HEK293 (cell line): ENCODE measurements around the gene CSF2RB.
"Not testable (repeated sequence)": the region's sequence is repeated elsewhere in the genome, so short reads cannot be mapped to it uniquely, and the experiment has no call there.

Experiments
- CTCF ChIA-PET: fragments of 350-600 bp; formaldehyde crosslinking; extraction: SDS; loops from one replicate; lab custom pipeline; 2021; ENCODE audit warnings: antibody characterized with exemption; lab: Yijun Ruan, JAX
- POLR2A ChIA-PET: fragments of 300-600 bp; formaldehyde crosslinking; extraction: SDS; loops from one replicate; lab custom pipeline; 2020; ENCODE audit warnings: antibody characterized with exemption, inconsistent platforms; lab: Yijun Ruan, JAX
- H3K27ac ChIP-seq: fragments of 200-500 bp; sonication (Bioruptor generic); 2 replicates; pipeline ENCODE4 v1.5.1; 2014; ENCODE audit warnings: low read depth, low read length, control low read depth, inconsistent platforms; ENCODE audit errors: extremely low read depth
- H3K36me3 ChIP-seq, 2 experiments: fragments of 200-500 bp in 1 of 2; sonication (Bioruptor generic) in 1 of 2; 1 replicate in 1 of 2; 2 replicates in 1 of 2; pipeline ENCODE4 v1.5.1; 2014 to 2017; ENCODE audit warnings: inconsistent platforms in 2 of 2, low read length in 2 of 2; ENCODE audit not compliant: control insufficient read depth in 2 of 2, insufficient read depth in 1 of 2
- H3K4me1 ChIP-seq: fragments of 200-500 bp; sonication (Bioruptor generic); 2 replicates; pipeline ENCODE4 v1.5.1; 2014; ENCODE audit warnings: mild to moderate bottlenecking, low read length, inconsistent platforms; ENCODE audit not compliant: control insufficient read depth, insufficient read depth
- H3K4me3 ChIP-seq: 2 replicates; pipeline ENCODE4 v1.5.1; 2011; ENCODE audit warnings: low read depth, mild to moderate bottlenecking, control low read depth, low read length, moderate library complexity
- H3K9me3 ChIP-seq: fragments of 200-500 bp; sonication (Bioruptor generic); 2 replicates; pipeline ENCODE4 v1.5.1; 2014; ENCODE audit warnings: low read depth, low read length, inconsistent platforms; ENCODE audit not compliant: control insufficient read depth, insufficient read depth
- EGR2 ChIP-seq: fragments of 450-650 bp; formaldehyde crosslinking; IDR thresholded peaks from 2 replicates; pipeline ENCODE4 v1.5.1; 2016; ENCODE audit warnings: low read depth, missing biosample characterization, missing genetic modification characterization
- GLI2 ChIP-seq: fragments of 450-650 bp; formaldehyde crosslinking; IDR thresholded peaks from 2 replicates; pipeline ENCODE4; 2017; ENCODE audit warnings: missing biosample characterization, missing genetic modification characterization, low read depth, borderline replicate concordance
- HOXC10 ChIP-seq: sonication (generic); formaldehyde crosslinking; IDR thresholded peaks from 2 replicates; pipeline ENCODE4 v1.8.1; 2023; ENCODE audit warnings: mild to moderate bottlenecking, missing genetic modification reagents
- KLF1 ChIP-seq: fragments of 450-650 bp; formaldehyde crosslinking; IDR thresholded peaks from 2 replicates; pipeline ENCODE4 v1.5.1; 2016; ENCODE audit warnings: missing biosample characterization, missing genetic modification characterization
- SETDB1 ChIP-seq: IDR thresholded peaks from one replicate; pipeline ENCODE4 v1.6.1; 2017; ENCODE audit warnings: mild to moderate bottlenecking, low read length, moderate library complexity, mixed read lengths; ENCODE audit not compliant: insufficient read length
- SP3 ChIP-seq: fragments of 450-650 bp; formaldehyde crosslinking; IDR thresholded peaks from 2 replicates; pipeline ENCODE4 v1.5.1; 2016; ENCODE audit warnings: missing biosample characterization, missing genetic modification characterization
- TRIM28 ChIP-seq: IDR thresholded peaks from 2 replicates; pipeline ENCODE4 v1.6.1; 2011; ENCODE audit warnings: low read length, control low read depth, borderline replicate concordance
- ZBTB1 ChIP-seq: fragments of 450-650 bp; formaldehyde crosslinking; IDR thresholded peaks from 2 replicates; pipeline ENCODE4 v1.5.1; 2016; ENCODE audit warnings: missing biosample characterization, missing genetic modification characterization
- ZBTB48 ChIP-seq: fragments of 450-650 bp; formaldehyde crosslinking; IDR thresholded peaks from 2 replicates; pipeline ENCODE4 v1.5.1; 2016; ENCODE audit warnings: missing biosample characterization, missing genetic modification characterization
- ZNF132 ChIP-seq: fragments of 450-650 bp; formaldehyde crosslinking; IDR thresholded peaks from 2 replicates; pipeline ENCODE4 v1.5.1; 2017; ENCODE audit warnings: missing biosample characterization, missing genetic modification characterization, borderline replicate concordance
- ZNF133 ChIP-seq: fragments of 450-650 bp; formaldehyde crosslinking; IDR thresholded peaks from 2 replicates; pipeline ENCODE4 v1.5.1; 2016; ENCODE audit warnings: missing biosample characterization, missing genetic modification characterization
- ZNF354C ChIP-seq: fragments of 450-650 bp; formaldehyde crosslinking; IDR thresholded peaks from 2 replicates; pipeline ENCODE4 v1.5.1; 2016; ENCODE audit warnings: missing biosample characterization, missing genetic modification characterization, low read depth, borderline replicate concordance
- ZNF404 ChIP-seq: fragments of 450-650 bp; formaldehyde crosslinking; IDR thresholded peaks from 2 replicates; pipeline ENCODE4 v1.5.1; 2017; ENCODE audit warnings: missing biosample characterization, missing genetic modification characterization
- ZNF510 ChIP-seq: fragments of 450-650 bp; formaldehyde crosslinking; IDR thresholded peaks from 2 replicates; pipeline ENCODE4 v1.5.1; 2018; ENCODE audit warnings: mild to moderate bottlenecking, missing genetic modification characterization, missing biosample characterization; ENCODE audit not compliant: insufficient replicate concordance
- ZNF514 ChIP-seq: fragments of 450-650 bp; formaldehyde crosslinking; IDR thresholded peaks from 2 replicates; pipeline ENCODE4 v1.5.1; 2016; ENCODE audit warnings: missing biosample characterization, missing genetic modification characterization
- ZNF521 ChIP-seq: fragments of 450-650 bp; formaldehyde crosslinking; IDR thresholded peaks from 2 replicates; pipeline ENCODE4 v1.5.1; 2017; ENCODE audit warnings: missing biosample characterization, mild to moderate bottlenecking, missing genetic modification characterization
- ZNF549 ChIP-seq: fragments of 450-650 bp; IDR thresholded peaks from 2 replicates; pipeline ENCODE4 v1.5.1; 2018; ENCODE audit warnings: missing biosample characterization, missing genetic modification characterization, mild to moderate bottlenecking, inconsistent platforms, moderate library complexity
- ZNF561 ChIP-seq: fragments of 450-650 bp; IDR thresholded peaks from 2 replicates; pipeline ENCODE4 v1.5.1; 2018; ENCODE audit warnings: missing biosample characterization, missing genetic modification characterization, borderline replicate concordance
- ZNF626 ChIP-seq: fragments of 450-650 bp; sonication (Bioruptor Pico); formaldehyde crosslinking; IDR thresholded peaks from 2 replicates; pipeline ENCODE4 v1.5.1; 2018; ENCODE audit warnings: missing biosample characterization, missing genetic modification characterization, inconsistent platforms
- ZXDB ChIP-seq: fragments of 450-650 bp; formaldehyde crosslinking; IDR thresholded peaks from 2 replicates; pipeline ENCODE4 v1.5.1; 2016; ENCODE audit warnings: missing biosample characterization, missing genetic modification characterization
- TF ChIP-seq, protein P1 (sequence below): fragments of 450-650 bp; IDR thresholded peaks from 2 replicates; pipeline ENCODE4 v1.5.1; 2018; ENCODE audit warnings: missing biosample characterization, mild to moderate bottlenecking, missing genetic modification characterization
- TF ChIP-seq, protein P2 (sequence below): fragments of 450-650 bp; formaldehyde crosslinking; IDR thresholded peaks from 2 replicates; pipeline ENCODE4 v1.5.1; 2016; ENCODE audit warnings: missing biosample characterization, missing genetic modification characterization
- TF ChIP-seq, protein P3 (sequence below): fragments of 450-650 bp; formaldehyde crosslinking; IDR thresholded peaks from 2 replicates; pipeline ENCODE4 v1.5.1; 2016; ENCODE audit warnings: missing biosample characterization, missing genetic modification characterization

CSF2RB gene

DNA sequence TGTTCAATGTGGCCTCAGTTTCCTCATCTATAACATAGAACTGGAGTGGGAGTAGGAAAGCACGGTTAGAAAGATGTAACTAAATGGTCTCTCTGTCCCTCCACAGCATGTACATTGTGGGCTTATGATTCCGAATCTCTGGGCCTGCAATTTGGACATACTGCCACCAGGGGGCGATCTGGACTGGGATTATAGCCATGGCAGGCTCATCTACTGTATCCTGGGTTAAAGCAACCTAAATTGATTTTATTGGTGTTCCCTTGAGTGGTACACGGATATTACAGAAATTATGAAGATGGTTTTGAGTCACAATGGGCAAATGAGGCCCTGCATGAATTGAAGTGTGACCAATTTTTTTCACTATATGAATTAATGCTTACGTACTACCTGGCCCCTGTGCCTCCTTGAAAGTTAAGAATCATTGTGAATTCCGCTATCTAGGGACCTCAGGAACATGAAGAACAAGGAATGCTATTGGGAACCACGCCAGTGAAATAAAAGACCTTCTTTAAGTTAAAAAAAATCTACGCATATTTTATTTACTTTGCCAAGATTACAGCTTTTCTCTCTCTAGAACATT, 72.9 kb downstream of the CSF2RB start:
- POLR2A ChIA-PET: interaction anchor here (0.6 kb wide), 1 partner anchor 27 kb away, joined by 3 read pairs; no protein-coding TSS in a partner anchor

DNA sequence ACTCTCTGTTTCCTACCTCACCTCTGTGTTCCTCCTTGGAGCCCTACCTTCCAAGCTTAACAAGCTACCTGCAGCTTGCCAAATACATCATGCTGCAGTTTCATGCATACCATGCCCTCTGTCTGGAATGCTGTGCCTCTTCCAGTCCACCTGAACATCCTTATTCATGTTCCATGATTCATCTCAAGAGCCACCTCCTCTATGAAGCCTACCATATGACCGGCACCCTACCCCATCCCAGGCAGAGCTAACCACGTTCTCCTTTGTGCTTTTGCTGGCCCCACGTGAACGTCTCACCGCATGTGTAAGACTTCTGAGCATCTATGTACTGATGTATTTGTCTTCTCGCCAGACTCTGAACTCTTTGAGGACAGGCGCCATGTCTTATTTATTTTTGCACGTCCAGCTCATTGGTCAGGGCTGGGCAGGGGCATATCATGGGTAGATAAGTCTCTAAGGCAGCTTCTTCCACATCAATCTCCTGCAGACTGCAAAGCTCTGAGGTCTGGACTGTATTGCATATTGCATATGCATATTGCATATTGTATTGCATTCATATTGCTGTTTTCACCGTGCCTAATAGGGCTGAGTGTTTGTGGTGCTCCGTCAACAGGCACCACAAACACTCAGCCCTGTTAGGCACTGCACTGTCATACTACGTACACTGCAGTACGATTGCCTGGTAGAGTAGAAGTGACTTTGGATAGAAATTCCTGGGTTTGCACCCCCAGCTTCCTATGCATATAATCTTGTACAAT, 74.8 kb downstream of the CSF2RB start:
- CTCF ChIA-PET: interaction anchor here (0.8 to 2.5 kb wide), 5 partner anchors 11 to 132 kb away, joined by 3 to 14 read pairs (median 4); no protein-coding TSS in a partner anchor
- Histone ChIP-seq H3K27ac (no peak overlapping the region), H3K36me3 (no peaks in the 10 kb centered on the region), H3K4me3 (no peak overlapping the region), H3K4me1 (no peaks in the 10 kb centered on the region), H3K9me3 (no peaks in the 10 kb centered on the region)
- TF ChIP-seq EGR2 (tag by site-specific recombination) (no peak), ZBTB1 (tag by site-specific recombination) (no peak), ZNF626 (tag by site-specific recombination) (no peak), ZNF514 (no peak), ZNF561 (no peak), ZNF404 (no peak), ZXDB (tag by site-specific recombination) (no peak), ZNF354C (tag by site-specific recombination) (no peak), ZNF549 (tag by site-specific recombination) (no peak), ZNF521 (tag by site-specific recombination) (no peak), ZBTB48 (tag by site-specific recombination) (no peak), HOXC10 (no peak), ZNF132 (tag by site-specific recombination) (no peak), SP3 (tag by site-specific recombination) (no peak), KLF1 (tag by site-specific recombination) (no peak), ZNF510 (no peak), GLI2 (tag by site-specific recombination) (no peak)
- TF ChIP-seq, protein P1, sequence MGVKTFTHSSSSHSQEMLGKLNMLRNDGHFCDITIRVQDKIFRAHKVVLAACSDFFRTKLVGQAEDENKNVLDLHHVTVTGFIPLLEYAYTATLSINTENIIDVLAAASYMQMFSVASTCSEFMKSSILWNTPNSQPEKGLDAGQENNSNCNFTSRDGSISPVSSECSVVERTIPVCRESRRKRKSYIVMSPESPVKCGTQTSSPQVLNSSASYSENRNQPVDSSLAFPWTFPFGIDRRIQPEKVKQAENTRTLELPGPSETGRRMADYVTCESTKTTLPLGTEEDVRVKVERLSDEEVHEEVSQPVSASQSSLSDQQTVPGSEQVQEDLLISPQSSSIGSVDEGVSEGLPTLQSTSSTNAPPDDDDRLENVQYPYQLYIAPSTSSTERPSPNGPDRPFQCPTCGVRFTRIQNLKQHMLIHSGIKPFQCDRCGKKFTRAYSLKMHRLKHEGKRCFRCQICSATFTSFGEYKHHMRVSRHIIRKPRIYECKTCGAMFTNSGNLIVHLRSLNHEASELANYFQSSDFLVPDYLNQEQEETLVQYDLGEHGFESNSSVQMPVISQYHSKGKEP: no peak
- POLR2A ChIA-PET: no interaction called here

More for the DNA sequence above, 72.9 kb downstream of the CSF2RB start:
- Histone ChIP-seq H3K9me3 (no peaks in the 10 kb centered on the region), H3K4me1 (no peaks in the 10 kb centered on the region), H3K27ac (no peak overlapping the region), H3K4me3 (no peak overlapping the region), H3K36me3 (no peaks in the 10 kb centered on the region)
- CTCF ChIA-PET: interaction anchor here (0.6 to 2.5 kb wide), 13 partner anchors 9 to 647 kb away, joined by 3 to 14 read pairs (median 3); partner anchors contain the start of genes EIF3D, MPST and TST
- no peak for TF ChIP-seq ZNF133 (tag by site-specific recombination)
- TF ChIP-seq, protein P2, sequence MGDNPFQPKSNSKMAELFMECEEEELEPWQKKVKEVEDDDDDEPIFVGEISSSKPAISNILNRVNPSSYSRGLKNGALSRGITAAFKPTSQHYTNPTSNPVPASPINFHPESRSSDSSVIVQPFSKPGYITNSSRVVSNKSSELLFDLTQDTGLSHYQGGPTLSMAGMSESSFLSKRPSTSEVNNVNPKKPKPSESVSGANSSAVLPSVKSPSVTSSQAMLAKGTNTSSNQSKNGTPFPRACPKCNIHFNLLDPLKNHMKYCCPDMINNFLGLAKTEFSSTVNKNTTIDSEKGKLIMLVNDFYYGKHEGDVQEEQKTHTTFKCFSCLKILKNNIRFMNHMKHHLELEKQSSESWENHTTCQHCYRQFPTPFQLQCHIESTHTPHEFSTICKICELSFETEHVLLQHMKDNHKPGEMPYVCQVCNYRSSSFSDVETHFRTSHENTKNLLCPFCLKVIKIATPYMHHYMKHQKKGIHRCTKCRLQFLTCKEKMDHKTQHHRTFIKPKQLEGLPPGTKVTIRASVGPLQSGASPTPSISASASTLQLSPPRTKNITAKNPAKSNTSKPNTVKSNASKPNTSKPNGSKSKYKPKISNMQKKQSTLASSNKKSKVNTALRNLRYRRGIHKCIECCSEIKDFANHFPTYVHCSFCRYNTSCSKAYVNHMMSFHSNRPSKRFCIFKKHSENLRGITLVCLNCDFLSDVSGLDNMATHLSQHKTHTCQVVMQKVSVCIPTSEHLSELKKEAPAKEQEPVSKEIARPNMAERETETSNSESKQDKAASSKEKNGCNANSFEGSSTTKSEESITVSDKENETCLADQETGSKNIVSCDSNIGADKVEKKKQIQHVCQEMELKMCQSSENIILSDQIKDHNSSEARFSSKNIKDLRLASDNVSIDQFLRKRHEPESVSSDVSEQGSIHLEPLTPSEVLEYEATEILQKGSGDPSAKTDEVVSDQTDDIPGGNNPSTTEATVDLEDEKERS (tag by site-specific recombination): 0 out of 2 replicates have a peak, but pooled peaks have one; percentile 42
- TF ChIP-seq ZNF626 (tag by site-specific recombination): no peak
- peak; percentile 81 for TF ChIP-seq SETDB1
- TF ChIP-seq, protein P3, sequence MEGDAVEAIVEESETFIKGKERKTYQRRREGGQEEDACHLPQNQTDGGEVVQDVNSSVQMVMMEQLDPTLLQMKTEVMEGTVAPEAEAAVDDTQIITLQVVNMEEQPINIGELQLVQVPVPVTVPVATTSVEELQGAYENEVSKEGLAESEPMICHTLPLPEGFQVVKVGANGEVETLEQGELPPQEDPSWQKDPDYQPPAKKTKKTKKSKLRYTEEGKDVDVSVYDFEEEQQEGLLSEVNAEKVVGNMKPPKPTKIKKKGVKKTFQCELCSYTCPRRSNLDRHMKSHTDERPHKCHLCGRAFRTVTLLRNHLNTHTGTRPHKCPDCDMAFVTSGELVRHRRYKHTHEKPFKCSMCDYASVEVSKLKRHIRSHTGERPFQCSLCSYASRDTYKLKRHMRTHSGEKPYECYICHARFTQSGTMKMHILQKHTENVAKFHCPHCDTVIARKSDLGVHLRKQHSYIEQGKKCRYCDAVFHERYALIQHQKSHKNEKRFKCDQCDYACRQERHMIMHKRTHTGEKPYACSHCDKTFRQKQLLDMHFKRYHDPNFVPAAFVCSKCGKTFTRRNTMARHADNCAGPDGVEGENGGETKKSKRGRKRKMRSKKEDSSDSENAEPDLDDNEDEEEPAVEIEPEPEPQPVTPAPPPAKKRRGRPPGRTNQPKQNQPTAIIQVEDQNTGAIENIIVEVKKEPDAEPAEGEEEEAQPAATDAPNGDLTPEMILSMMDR: 0 out of 2 replicates have a peak, but pooled peaks have one; percentile 23
- peak; percentile 15; the same call in 1 of the 2 replicates for TF ChIP-seq TRIM28

DNA sequence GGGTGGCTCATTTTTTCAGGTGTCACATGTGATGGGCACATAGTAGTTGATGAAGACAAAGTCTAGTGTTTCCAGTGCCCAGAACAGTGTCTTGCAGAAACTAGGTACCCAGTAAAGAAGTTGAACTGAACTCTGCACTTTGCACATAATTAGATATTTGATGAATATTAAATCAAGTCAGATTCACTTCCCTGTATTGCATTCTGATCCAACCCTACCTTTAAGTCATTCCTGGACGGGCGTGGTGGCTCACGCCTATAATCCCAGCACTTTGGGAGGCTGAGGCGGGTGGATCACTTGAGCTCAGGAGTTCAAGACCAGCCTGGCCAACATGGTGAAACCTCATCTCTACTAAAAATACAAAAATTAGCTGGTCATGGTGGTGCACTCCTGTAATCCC, 75.6 kb downstream of the CSF2RB start:
- CTCF ChIA-PET: interaction anchor here (0.6 to 1.5 kb wide), 6 partner anchors 12 to 284 kb away, joined by 3 to 4 read pairs (median 3); no protein-coding TSS in a partner anchor
- H3K27ac ChIP-seq, H3K9me3 ChIP-seq, H3K36me3 ChIP-seq, H3K4me3 ChIP-seq, H3K4me1 ChIP-seq, POLR2A ChIA-PET: not testable (repeated sequence)
